HG03280 (cell line): ENCODE data around the gene MRPL14.
"Not testable (repeated sequence)": the region's sequence is repeated elsewhere in the genome, so short reads cannot be mapped to it uniquely, and the experiment has no call there.

Experiments used
- ATAC-seq: cut with Tn5 transposase; IDR thresholded peaks from one replicate; pipeline ENCODE4 v1.9.1; 2021; ENCODE audit warnings: mild to moderate bottlenecking, moderate library complexity; ENCODE audit not compliant: unreplicated experiment

MRPL14 gene

GRCh38 chr6:44102527-44102926, 24.7 kb downstream of the MRPL14 start:
- ATAC-seq: no peak

- no peak for ATAC-seq
Observed at GRCh38 chr6:44101832-44102231, 25.4 kb downstream of the MRPL14 start.

- ATAC-seq: no peak
Observed at GRCh38 chr6:44100088-44100550, 27.1 kb downstream of the MRPL14 start.

GRCh38 chr6:44099192-44099591, 28.1 kb downstream of the MRPL14 start:
- ATAC-seq: no peak

- ATAC-seq: no peak
Observed at GRCh38 chr6:44097782-44098317, 29.4 kb downstream of the MRPL14 start.

- ATAC-seq: peak; percentile 53
Observed at GRCh38 chr6:44096612-44097011, 30.6 kb downstream of the MRPL14 start.

GRCh38 chr6:44095243-44095623, 32.0 kb downstream of the MRPL14 start:
- not testable (repeated sequence) for ATAC-seq

- no peak for ATAC-seq
Observed at GRCh38 chr6:44094403-44095242, 32.6 kb downstream of the MRPL14 start.

GRCh38 chr6:44093750-44094402, 33.4 kb downstream of the MRPL14 start:
- ATAC-seq: no peak

GRCh38 chr6:44093066-44093465, 34.2 kb downstream of the MRPL14 start:
- no peak for ATAC-seq

- ATAC-seq: no peak
Observed at GRCh38 chr6:44091981-44092884, 35.0 kb downstream of the MRPL14 start.

- not testable (repeated sequence) for ATAC-seq
Observed at GRCh38 chr6:44091356-44091755, 35.9 kb downstream of the MRPL14 start.

- no peak for ATAC-seq
Observed at GRCh38 chr6:44090465-44090864, 36.8 kb downstream of the MRPL14 start.

- no peak for ATAC-seq
Observed at GRCh38 chr6:44088827-44089590, 38.2 kb downstream of the MRPL14 start.

GRCh38 chr6:44087623-44088022, 39.6 kb downstream of the MRPL14 start:
- ATAC-seq: no peak

- ATAC-seq: no peak
Observed at GRCh38 chr6:44086931-44087574, 40.2 kb downstream of the MRPL14 start.

- ATAC-seq: no peak
Observed at GRCh38 chr6:44085219-44085618, 42.0 kb downstream of the MRPL14 start.

- no peak for ATAC-seq
Observed at GRCh38 chr6:44084231-44085014, 42.8 kb downstream of the MRPL14 start.

GRCh38 chr6:44082872-44083321, 44.4 kb downstream of the MRPL14 start:
- no peak for ATAC-seq
